Measurements from ENCODE around the gene MOSPD3. TPM values are rescaled to one million over a fixed set of nuclear protein-coding genes. Genes with fewer than 3 reads are reported as not detected.

The MOSPD3 gene
- polyA plus RNA-seq, 3 donors, result 12.7 to 15.5 (median 13.3) TPM

GRCh38 chr7:100584683-100585510, 27.4 kb upstream of the MOSPD3 start:
- H3K4me1 ChIP-seq (ENCODE audit: control insufficient read depth in 1 of 2, insufficient read depth in 2 of 2, low read length in 2 of 2), result peaks cover 36 to 53% of the 10 kb centered on the region in 2 donors
- H2AFZ ChIP-seq (ENCODE audit: insufficient read depth, low read depth, low read length, poor library complexity, severe bottlenecking), result no peak overlapping the region

More at GRCh38 chr7:100584683-100585510, 27.4 kb upstream of the MOSPD3 start:
- Mint-ChIP-seq H3K4me1 (peaks cover 41% of the 10 kb centered on the region), H3K9me3 (peaks cover 0 to 2% (median 0%) of the 10 kb centered on the region in 7 donors), H3K27ac (peak overlapping the region; percentile 93 to 98 (median 98)), H3K4me3 (peak overlapping the region; percentile 93 to 99), H3K27me3 (ENCODE audit: low read depth in 3 of 3) (peaks cover 6 to 8% (median 7%) of the 10 kb centered on the region in 3 donors), H3K36me3 (peaks cover 0 to 5% of the 10 kb centered on the region in 2 donors)
- H3K4me3 ChIP-seq (replicated peaks in 1 of 3; ENCODE audit: low read depth in 2 of 3, low read length in 3 of 3), result peak overlapping the region; percentile 77 to 100 (median 93)
- H3K4me2 ChIP-seq (replicated peaks; ENCODE audit: extremely low read depth, low read length, poor library complexity, severe bottlenecking), result peak overlapping the region; percentile 93
- intact Hi-C loops (cut with micrococcal nuclease), result loop anchor here in 1 of 2 donors (5.0 to 10.0 kb wide), 2 partner anchors 48 to 660 kb away; partner anchors contain the start of genes AGFG2 and FIS1
- H3K9ac ChIP-seq (ENCODE audit: insufficient read depth, low read length, poor library complexity, severe bottlenecking), result peak overlapping the region; percentile 84
- H4K20me1 ChIP-seq (ENCODE audit: insufficient read depth, low read length), result peaks cover 55% of the 10 kb centered on the region
- no peaks in the 10 kb centered on the region for H3K9me3 ChIP-seq (replicated peaks in 1 of 2; ENCODE audit: control insufficient read depth in 1 of 2, insufficient read depth in 1 of 2, low read length in 2 of 2)
- peaks cover 27 to 28% of the 10 kb centered on the region in 2 donors for H3K36me3 ChIP-seq (replicated peaks in 1 of 2; ENCODE audit: control insufficient read depth in 1 of 2, insufficient read depth in 2 of 2, low read length in 2 of 2)
- peaks cover 0 to 5% of the 10 kb centered on the region in 2 donors for H3K27me3 ChIP-seq (ENCODE audit: control insufficient read depth in 2 of 2, insufficient read depth in 2 of 2, low read length in 2 of 2)
- H3K79me2 ChIP-seq (ENCODE audit: insufficient read depth, low read length), result peaks cover 54% of the 10 kb centered on the region
- DNase-seq, result peak in 1 of 3 donors; percentile 37
- 2% methylated on average over 11 of the region's 20 CpGs for WGBS (ENCODE audit: insufficient coverage)
- TF ChIP-seq CTCF (IDR thresholded peaks at IDR 0.05), result no peak
- H3K27ac ChIP-seq (ENCODE audit: low read depth in 1 of 2, low read length in 2 of 2), result peak overlapping the region; percentile 84 to 88

Measured in CD14-positive monocyte (primary cell).